Measurements from ENCODE around the gene COQ5.
"Not testable (repeated sequence)": the region's sequence is repeated elsewhere in the genome, so short reads cannot be mapped to it uniquely, and the experiment has no call there.

Gene COQ5

GRCh38 chr12:120522568-120522967, 6.4 kb downstream of the COQ5 start:
- no peak for DNase-seq

GRCh38 chr12:120519324-120519723, 9.6 kb downstream of the COQ5 start:
- DNase-seq, result not testable (repeated sequence)

- no peak for DNase-seq
Observed at GRCh38 chr12:120515496-120515895, 13.5 kb downstream of the COQ5 start.

GRCh38 chr12:120514002-120514401, 15.0 kb downstream of the COQ5 start:
- no peak for DNase-seq

- DNase-seq, result no peak
Observed at GRCh38 chr12:120508537-120508936, 20.4 kb downstream of the COQ5 start.

GRCh38 chr12:120504587-120504986, 24.4 kb downstream of the COQ5 start:
- DNase-seq, result no peak

- no peak for DNase-seq
Observed at GRCh38 chr12:120500581-120500980, 28.4 kb downstream of the COQ5 start.

- DNase-seq, result no peak
Observed at GRCh38 chr12:120498870-120499515, 30.0 kb downstream of the COQ5 start.

GRCh38 chr12:120497524-120498150, 31.3 kb downstream of the COQ5 start:
- peak; percentile 4 for DNase-seq

- peak; percentile 45 for DNase-seq
Observed at GRCh38 chr12:120496413-120497340, 32.3 kb downstream of the COQ5 start.

GRCh38 chr12:120495731-120496412, 33.1 kb downstream of the COQ5 start, which contains the start of gene DYNLL1:
DYNLL1 (plus strand) TSS chr12:120496113; CDS start chr12:120496422, 309 bp downstream.
- peak; percentile 96 for DNase-seq

- DNase-seq, result no peak
Observed at GRCh38 chr12:120495186-120495730, 33.7 kb downstream of the COQ5 start.

- no peak for DNase-seq
Observed at GRCh38 chr12:120490833-120491512, 38.0 kb downstream of the COQ5 start.

GRCh38 chr12:120490325-120490724, 38.6 kb downstream of the COQ5 start:
- no peak for DNase-seq

GRCh38 chr12:120489018-120489417, 39.9 kb downstream of the COQ5 start:
- peak; percentile 46 for DNase-seq

- DNase-seq, result no peak
Observed at GRCh38 chr12:120488057-120488640, 40.8 kb downstream of the COQ5 start.

GRCh38 chr12:120487552-120487951, 41.4 kb downstream of the COQ5 start:
- not testable (repeated sequence) for DNase-seq

GRCh38 chr12:120485961-120486881, 42.7 kb downstream of the COQ5 start:
- DNase-seq, result no peak

- no peak for DNase-seq
Observed at GRCh38 chr12:120483621-120484020, 45.3 kb downstream of the COQ5 start.
